ENCODE measurements around the gene TMOD1.

Gene TMOD1

DNA sequence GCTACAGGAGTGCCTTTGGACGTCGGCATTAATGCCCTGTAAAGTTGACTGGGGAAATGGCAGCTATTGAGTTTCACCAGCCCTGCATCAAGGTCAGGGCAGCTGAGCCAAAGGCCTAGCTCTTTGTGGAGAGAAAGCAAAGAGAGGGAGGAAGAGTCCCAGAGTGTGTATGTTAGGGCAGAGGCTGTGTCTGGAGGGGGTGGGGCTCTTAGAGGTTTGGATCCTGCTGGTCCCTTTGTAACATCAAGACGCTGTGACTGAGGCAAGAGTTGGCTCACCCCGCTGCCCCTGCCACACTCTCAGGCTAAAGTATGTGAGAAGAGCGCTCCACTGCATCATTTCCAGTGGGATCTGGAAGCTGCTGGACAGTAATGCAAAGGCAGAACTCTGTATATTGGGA lies 34.3 kb downstream of the TMOD1 start:
- Histone ChIP-seq H3K4me3 (ENCODE audit: low read depth, low read length) (no peak overlapping the region), H3K4me1 (ENCODE audit: control insufficient read depth, insufficient read depth, low read length) (no peaks in the 10 kb centered on the region), H3K36me3 (ENCODE audit: control insufficient read depth, insufficient read depth, low read length) (no peaks in the 10 kb centered on the region), H3K27me3 (ENCODE audit: control insufficient read depth, insufficient read depth, low read length) (no peaks in the 10 kb centered on the region), H3K9me3 (ENCODE audit: control insufficient read depth, insufficient read depth, low read length) (no peaks in the 10 kb centered on the region), H3K9ac (ENCODE audit: low read depth, low read length) (no peak overlapping the region)

DNA sequence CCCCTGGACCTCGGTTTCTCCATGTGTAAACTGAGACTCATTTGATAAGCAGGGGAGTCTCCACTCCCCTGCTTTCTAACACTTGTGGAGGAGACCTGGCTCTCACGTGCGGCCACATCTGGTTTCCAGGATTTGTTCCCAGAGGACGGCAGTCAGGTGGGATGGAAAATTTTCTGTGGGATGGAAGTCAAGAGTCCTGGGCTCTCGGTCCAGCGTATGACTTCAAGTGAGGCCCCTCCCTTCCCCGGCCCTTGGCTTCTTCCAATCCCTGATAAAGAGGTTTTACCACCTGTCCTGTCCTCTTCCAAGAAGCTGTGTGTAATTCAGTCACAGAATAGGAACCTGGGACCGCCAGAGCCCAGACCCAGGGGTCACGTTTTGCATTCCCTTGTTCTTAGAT lies 35.0 kb downstream of the TMOD1 start:
- no peaks in the 10 kb centered on the region for H3K36me3 ChIP-seq (ENCODE audit: control insufficient read depth, insufficient read depth, low read length)
- H3K9ac ChIP-seq (ENCODE audit: low read depth, low read length) = no peak overlapping the region
- H3K4me1 ChIP-seq (ENCODE audit: control insufficient read depth, insufficient read depth, low read length) = no peaks in the 10 kb centered on the region
- no peaks in the 10 kb centered on the region for H3K9me3 ChIP-seq (ENCODE audit: control insufficient read depth, insufficient read depth, low read length)
- H3K27me3 ChIP-seq (ENCODE audit: control insufficient read depth, insufficient read depth, low read length) = no peaks in the 10 kb centered on the region
- no peak overlapping the region for H3K4me3 ChIP-seq (ENCODE audit: low read depth, low read length)

DNA sequence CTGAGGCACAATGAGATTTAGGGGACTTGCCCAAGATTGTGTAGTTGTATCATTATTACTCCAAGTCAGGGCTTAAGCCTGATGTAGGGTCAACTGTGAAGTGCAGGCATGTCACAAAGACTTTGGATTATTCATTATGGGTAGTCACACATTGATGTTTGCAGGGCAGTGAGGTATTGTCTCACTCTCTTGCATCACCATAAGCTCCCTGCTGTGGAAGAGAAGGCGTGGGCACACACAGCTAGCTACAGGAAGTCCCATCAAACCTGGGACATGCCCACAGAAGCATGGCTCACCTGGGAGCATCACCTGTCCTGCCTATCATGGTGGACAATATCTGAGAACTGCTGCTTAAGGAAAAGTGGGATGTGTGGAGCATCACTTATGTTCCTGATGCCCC lies 42.1 kb downstream of the TMOD1 start:
- no peaks in the 10 kb centered on the region for H3K36me3 ChIP-seq (ENCODE audit: control insufficient read depth, insufficient read depth, low read length)

DNA sequence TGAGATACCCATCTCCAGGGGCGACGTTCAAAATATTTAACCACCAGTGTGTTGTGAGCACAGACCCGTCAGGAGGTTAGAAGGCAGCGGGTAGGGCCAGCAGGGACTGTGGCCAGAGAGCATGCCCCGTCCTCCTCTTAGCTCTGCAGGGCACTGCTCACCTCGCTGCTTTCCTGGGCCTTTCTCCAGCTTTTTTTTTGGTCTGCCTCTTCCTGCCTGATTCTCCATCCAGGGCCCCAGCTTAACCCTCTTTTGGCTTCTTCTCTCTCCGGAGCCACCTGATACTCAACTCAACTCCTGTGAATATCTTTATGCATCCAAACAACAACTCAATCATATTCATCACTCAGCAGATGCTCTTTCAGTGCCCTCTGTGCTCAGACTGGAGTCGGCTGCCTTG lies 44.0 kb downstream of the TMOD1 start:
- H3K4me1 ChIP-seq (ENCODE audit: control insufficient read depth, insufficient read depth, low read length) = peaks cover 2% of the 10 kb centered on the region
- H3K27me3 ChIP-seq (ENCODE audit: control insufficient read depth, insufficient read depth, low read length) = no peaks in the 10 kb centered on the region
- H3K9ac ChIP-seq (ENCODE audit: low read depth, low read length) = no peak overlapping the region
- no peak overlapping the region for H3K4me3 ChIP-seq (ENCODE audit: low read depth, low read length)
- no peaks in the 10 kb centered on the region for H3K9me3 ChIP-seq (ENCODE audit: control insufficient read depth, insufficient read depth, low read length)
- H3K36me3 ChIP-seq (ENCODE audit: control insufficient read depth, insufficient read depth, low read length) = no peaks in the 10 kb centered on the region

More for the DNA sequence above, 42.1 kb downstream of the TMOD1 start:
- H3K4me3 ChIP-seq (ENCODE audit: low read depth, low read length) = no peak overlapping the region
- no peaks in the 10 kb centered on the region for H3K27me3 ChIP-seq (ENCODE audit: control insufficient read depth, insufficient read depth, low read length)
- H3K4me1 ChIP-seq (ENCODE audit: control insufficient read depth, insufficient read depth, low read length) = peaks cover 2% of the 10 kb centered on the region
- H3K9me3 ChIP-seq (ENCODE audit: control insufficient read depth, insufficient read depth, low read length) = no peaks in the 10 kb centered on the region
- no peak overlapping the region for H3K9ac ChIP-seq (ENCODE audit: low read depth, low read length)

DNA sequence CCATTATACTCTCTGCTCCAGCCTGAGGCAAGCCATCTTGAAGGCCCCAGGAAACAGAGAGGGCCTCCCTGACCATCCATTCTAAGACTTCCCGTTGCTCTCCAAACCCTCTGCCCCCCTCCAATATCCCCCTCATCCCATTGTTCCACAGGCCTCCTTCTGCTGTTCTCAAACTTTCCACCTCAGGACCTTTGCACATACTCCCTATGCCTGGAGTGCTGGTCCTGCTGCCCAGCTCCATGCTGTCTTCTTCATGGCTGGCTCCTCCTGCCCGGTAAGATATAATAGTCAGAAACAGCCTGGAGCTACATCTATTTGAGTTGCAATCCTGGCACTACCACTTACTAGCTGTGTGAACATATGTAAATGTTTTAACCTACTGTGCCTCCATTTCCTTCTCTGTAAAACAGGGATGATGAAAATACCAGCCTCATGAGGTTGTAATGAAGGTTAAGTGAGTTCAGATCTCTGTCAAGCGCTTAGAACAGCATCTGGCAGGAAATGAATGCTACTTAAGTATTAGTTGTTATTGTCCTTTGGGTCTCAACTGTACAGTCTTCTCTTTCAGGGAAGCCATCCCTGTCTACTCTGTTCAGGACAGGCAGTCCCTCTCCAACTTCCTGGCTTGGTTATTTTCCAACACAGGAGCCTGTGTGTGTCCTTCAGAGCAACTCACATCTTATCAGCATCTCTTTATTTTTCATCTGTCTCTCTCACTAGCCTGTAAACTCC lies 45.8 kb downstream of the TMOD1 start:
- H3K27me3 ChIP-seq (ENCODE audit: control insufficient read depth, insufficient read depth, low read length) = no peaks in the 10 kb centered on the region
- no peak overlapping the region for H3K4me3 ChIP-seq (ENCODE audit: low read depth, low read length)
- H3K9ac ChIP-seq (ENCODE audit: low read depth, low read length) = no peak overlapping the region
- H3K36me3 ChIP-seq (ENCODE audit: control insufficient read depth, insufficient read depth, low read length) = no peaks in the 10 kb centered on the region
- no peaks in the 10 kb centered on the region for H3K9me3 ChIP-seq (ENCODE audit: control insufficient read depth, insufficient read depth, low read length)
- H3K4me1 ChIP-seq (ENCODE audit: control insufficient read depth, insufficient read depth, low read length) = peaks cover 2% of the 10 kb centered on the region

DNA sequence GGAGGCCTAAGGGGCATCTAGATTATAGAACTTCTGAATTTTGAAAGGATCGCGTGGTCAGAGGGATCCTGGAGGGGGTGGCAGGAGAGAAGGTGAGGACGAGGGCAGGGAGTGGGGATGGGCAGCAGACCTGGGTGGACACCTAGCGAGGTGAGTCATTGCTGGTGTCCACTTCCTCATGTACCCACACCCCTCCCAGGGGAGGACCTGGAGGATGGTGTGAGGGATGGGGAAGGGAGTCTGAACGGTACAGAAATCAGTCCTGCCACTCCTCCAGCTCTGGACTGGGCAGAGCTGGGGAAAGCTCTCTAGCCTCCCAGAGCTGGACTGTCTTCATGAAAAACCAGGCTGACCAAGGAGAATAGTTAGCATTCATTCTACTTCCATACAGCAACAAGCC lies 46.9 kb downstream of the TMOD1 start:
- H3K36me3 ChIP-seq (ENCODE audit: control insufficient read depth, insufficient read depth, low read length) = no peaks in the 10 kb centered on the region
- no peaks in the 10 kb centered on the region for H3K9me3 ChIP-seq (ENCODE audit: control insufficient read depth, insufficient read depth, low read length)
- H3K9ac ChIP-seq (ENCODE audit: low read depth, low read length) = no peak overlapping the region
- no peaks in the 10 kb centered on the region for H3K27me3 ChIP-seq (ENCODE audit: control insufficient read depth, insufficient read depth, low read length)
- peaks cover 1% of the 10 kb centered on the region for H3K4me1 ChIP-seq (ENCODE audit: control insufficient read depth, insufficient read depth, low read length)
- H3K4me3 ChIP-seq (ENCODE audit: low read depth, low read length) = no peak overlapping the region

DNA sequence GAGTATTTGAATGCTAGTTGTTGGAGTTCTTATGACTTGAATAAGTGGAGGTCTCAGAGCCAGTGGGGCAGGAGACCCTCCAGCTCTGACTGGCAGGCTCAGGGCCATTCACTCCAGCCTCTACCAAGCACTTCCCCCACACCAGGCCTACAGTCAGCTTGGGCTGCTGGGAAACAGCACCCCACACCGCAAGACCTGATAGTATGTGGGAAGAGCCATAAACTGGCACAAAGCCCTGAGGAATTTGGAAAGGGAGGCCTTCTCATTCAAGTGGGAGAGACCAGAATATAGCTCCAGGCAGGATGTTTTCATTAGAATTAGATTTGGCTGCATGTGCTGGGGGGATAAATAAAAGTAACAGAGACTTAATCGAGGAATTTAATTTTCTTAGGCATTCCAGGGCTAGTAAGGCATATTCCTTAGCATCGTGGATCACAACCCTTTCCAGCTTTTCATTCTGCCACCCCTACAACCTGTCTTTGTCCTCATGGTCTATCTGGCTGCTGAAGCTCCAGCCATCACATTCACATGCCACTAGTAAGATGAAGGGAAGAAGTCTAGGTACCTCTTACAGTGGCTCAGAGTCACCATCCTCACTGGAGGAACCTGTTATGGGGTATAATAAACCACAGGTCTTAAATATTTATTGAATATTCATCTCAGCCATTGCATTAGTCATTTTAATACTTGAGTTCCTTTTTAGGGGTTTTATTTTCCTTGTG lies 47.5 kb downstream of the TMOD1 start:
- H3K4me1 ChIP-seq (ENCODE audit: control insufficient read depth, insufficient read depth, low read length) = no peaks in the 10 kb centered on the region
- no peaks in the 10 kb centered on the region for H3K9me3 ChIP-seq (ENCODE audit: control insufficient read depth, insufficient read depth, low read length)
- H3K27me3 ChIP-seq (ENCODE audit: control insufficient read depth, insufficient read depth, low read length) = no peaks in the 10 kb centered on the region
- H3K9ac ChIP-seq (ENCODE audit: low read depth, low read length) = no peak overlapping the region
- H3K4me3 ChIP-seq (ENCODE audit: low read depth, low read length) = no peak overlapping the region
- H3K36me3 ChIP-seq (ENCODE audit: control insufficient read depth, insufficient read depth, low read length) = no peaks in the 10 kb centered on the region

DNA sequence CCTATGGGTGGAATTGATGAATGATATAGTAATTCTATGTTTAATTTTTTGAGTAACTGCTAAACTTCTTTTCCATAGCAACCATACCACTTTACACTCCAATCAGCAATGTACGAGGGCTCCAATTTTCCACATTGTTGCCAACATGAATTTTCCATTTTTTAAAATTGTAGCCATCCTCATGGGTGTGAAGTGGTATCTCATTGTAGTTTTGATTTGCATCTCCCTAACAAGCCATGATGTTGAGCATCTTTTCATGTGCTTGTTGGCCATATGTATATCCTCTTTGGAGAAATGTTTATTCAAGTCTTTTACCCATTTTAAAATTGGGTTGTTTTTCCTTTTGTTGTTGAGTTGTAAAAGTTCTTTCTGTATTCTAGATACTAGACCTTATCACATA lies 48.9 kb downstream of the TMOD1 start:
- Histone ChIP-seq H3K4me1 (ENCODE audit: control insufficient read depth, insufficient read depth, low read length) (no peaks in the 10 kb centered on the region), H3K36me3 (ENCODE audit: control insufficient read depth, insufficient read depth, low read length) (no peaks in the 10 kb centered on the region), H3K4me3 (ENCODE audit: low read depth, low read length) (no peak overlapping the region), H3K9ac (ENCODE audit: low read depth, low read length) (no peak overlapping the region), H3K27me3 (ENCODE audit: control insufficient read depth, insufficient read depth, low read length) (no peaks in the 10 kb centered on the region), H3K9me3 (ENCODE audit: control insufficient read depth, insufficient read depth, low read length) (no peaks in the 10 kb centered on the region)

DNA sequence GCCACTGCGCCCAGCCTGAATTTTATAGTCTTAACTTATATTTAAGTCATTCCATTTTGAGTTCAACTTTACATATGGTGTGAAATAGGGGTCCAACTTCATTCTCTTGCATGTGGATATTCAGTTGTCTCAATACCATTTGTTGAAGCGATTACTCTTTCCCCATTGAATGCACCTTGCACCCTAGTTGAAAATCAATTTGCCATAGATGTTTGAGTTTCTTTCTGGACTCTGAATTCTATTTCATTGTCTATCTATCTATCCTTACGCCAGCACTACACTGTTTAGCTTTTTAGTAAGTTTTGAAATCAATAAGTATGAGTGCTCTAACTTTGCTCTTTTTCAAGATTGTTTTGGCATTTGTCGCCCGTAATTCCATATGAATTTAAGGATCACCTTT lies 49.8 kb downstream of the TMOD1 start:
- no peaks in the 10 kb centered on the region for H3K9me3 ChIP-seq (ENCODE audit: control insufficient read depth, insufficient read depth, low read length)

DNA sequence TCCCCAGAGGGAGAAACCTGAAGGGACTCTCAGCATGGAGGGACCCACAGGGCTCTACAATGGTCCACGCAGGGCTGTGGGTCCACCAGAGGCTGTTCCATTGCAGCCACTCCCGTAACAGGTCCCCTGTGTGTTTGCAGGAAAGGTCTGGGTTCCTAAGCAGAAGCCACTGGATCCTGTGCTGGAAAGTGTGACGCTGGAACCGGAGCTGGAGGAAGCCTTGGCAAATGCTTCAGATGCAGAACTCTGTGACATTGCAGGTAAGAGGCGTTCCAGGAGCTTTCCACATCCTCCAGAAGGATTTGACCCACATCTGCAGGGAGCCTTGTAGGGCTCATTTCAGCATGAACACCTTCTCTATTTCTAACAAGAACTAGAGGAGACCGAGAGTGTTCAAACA lies 51.7 kb downstream of the TMOD1 start:
- Histone ChIP-seq H3K4me3 (ENCODE audit: low read depth, low read length) (no peak overlapping the region), H3K4me1 (ENCODE audit: control insufficient read depth, insufficient read depth, low read length) (peaks cover 4% of the 10 kb centered on the region), H3K9ac (ENCODE audit: low read depth, low read length) (no peak overlapping the region), H3K9me3 (ENCODE audit: control insufficient read depth, insufficient read depth, low read length) (no peaks in the 10 kb centered on the region), H3K27me3 (ENCODE audit: control insufficient read depth, insufficient read depth, low read length) (no peaks in the 10 kb centered on the region), H3K36me3 (ENCODE audit: control insufficient read depth, insufficient read depth, low read length) (no peaks in the 10 kb centered on the region)

More for the DNA sequence above, 49.8 kb downstream of the TMOD1 start:
- no peaks in the 10 kb centered on the region for H3K4me1 ChIP-seq (ENCODE audit: control insufficient read depth, insufficient read depth, low read length)
- no peaks in the 10 kb centered on the region for H3K36me3 ChIP-seq (ENCODE audit: control insufficient read depth, insufficient read depth, low read length)
- H3K27me3 ChIP-seq (ENCODE audit: control insufficient read depth, insufficient read depth, low read length) = no peaks in the 10 kb centered on the region
- no peak overlapping the region for H3K9ac ChIP-seq (ENCODE audit: low read depth, low read length)
- H3K4me3 ChIP-seq (ENCODE audit: low read depth, low read length) = no peak overlapping the region

DNA sequence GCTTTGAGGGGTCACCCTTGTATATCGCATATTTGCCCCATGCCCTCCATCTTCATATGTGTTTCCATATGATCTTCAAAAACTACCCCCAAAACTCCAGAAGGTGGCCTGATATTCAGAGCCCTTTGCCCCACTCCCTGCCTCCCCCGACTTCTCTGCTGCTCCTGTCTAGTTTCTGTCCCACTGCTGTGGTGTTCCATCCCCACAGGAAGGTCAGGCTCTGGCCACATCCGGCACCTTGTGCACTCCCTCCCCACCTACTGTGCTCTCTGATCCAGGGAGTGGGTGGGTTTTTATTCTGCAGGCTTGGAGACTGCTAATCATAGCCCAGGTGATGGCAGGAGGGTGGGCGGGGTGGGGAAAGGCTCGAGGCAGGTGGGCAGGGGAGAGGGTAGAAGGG lies 52.4 kb downstream of the TMOD1 start:
- Histone ChIP-seq H3K9ac (ENCODE audit: low read depth, low read length) (no peak overlapping the region), H3K4me1 (ENCODE audit: control insufficient read depth, insufficient read depth, low read length) (peaks cover 5% of the 10 kb centered on the region), H3K9me3 (ENCODE audit: control insufficient read depth, insufficient read depth, low read length) (no peaks in the 10 kb centered on the region), H3K36me3 (ENCODE audit: control insufficient read depth, insufficient read depth, low read length) (no peaks in the 10 kb centered on the region), H3K27me3 (ENCODE audit: control insufficient read depth, insufficient read depth, low read length) (no peaks in the 10 kb centered on the region), H3K4me3 (ENCODE audit: low read depth, low read length) (no peak overlapping the region)

DNA sequence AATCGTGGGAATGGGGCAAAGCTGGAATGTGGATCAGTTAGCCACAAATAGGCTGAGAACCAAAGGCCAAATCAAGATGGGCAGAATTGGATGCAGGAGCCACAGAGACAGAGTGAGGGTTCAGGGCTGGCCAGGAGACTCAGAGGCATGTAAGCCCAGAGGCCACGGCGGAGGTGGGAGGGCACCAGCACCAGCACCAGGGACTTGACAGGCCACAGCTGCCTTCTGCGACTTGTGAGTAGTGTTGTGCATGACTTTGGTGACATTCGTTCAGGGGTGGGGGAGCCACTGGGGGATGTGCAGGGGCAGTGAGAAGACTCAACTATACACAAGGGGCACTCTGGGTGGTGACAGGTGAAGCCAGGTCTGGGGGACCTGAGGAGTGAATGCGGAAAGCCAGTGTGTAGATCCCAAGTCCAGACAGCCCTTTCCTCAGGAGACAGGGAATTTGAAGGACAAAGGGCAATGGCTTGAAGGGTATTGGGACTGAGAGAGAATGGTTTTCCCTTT lies 53.2 kb downstream of the TMOD1 start:
- H3K36me3 ChIP-seq (ENCODE audit: control insufficient read depth, insufficient read depth, low read length) = no peaks in the 10 kb centered on the region
- no peak overlapping the region for H3K4me3 ChIP-seq (ENCODE audit: low read depth, low read length)
- H3K9me3 ChIP-seq (ENCODE audit: control insufficient read depth, insufficient read depth, low read length) = no peaks in the 10 kb centered on the region
- peaks cover 5% of the 10 kb centered on the region for H3K4me1 ChIP-seq (ENCODE audit: control insufficient read depth, insufficient read depth, low read length)
- no peak overlapping the region for H3K9ac ChIP-seq (ENCODE audit: low read depth, low read length)
- no peaks in the 10 kb centered on the region for H3K27me3 ChIP-seq (ENCODE audit: control insufficient read depth, insufficient read depth, low read length)
